Loucy (cell line): ENCODE data around the gene YTHDF1.

ENCODE experiments used
- H2AFZ ChIP-seq: fragments of 200-600 bp; sonication (generic); 2 replicates; pipeline ENCODE4 v1.6.0; 2016; ENCODE audit warnings: antibody characterized with exemption, mild to moderate bottlenecking, low read length, moderate library complexity
- H3F3A ChIP-seq: fragments of 200-600 bp; 2 replicates; pipeline ENCODE4 v1.6.0; 2016; ENCODE audit warnings: antibody characterized with exemption, low read depth, mild to moderate bottlenecking
- H3K27me3 ChIP-seq: fragments of 200-600 bp; sonication (generic); 2 replicates; pipeline ENCODE4 v1.6.1; 2014; ENCODE audit warnings: low read length, mild to moderate bottlenecking; ENCODE audit not compliant: insufficient read depth, poor library complexity, severe bottlenecking
- H3K36me3 ChIP-seq: fragments of 200-600 bp; sonication (generic); 2 replicates; pipeline ENCODE4 v1.6.1; 2016; ENCODE audit warnings: low read length; ENCODE audit not compliant: insufficient read depth
- H3K4me1 ChIP-seq: fragments of 200-600 bp; sonication (generic); 2 replicates; pipeline ENCODE4 v1.5.1; 2014; ENCODE audit warnings: low read length, mild to moderate bottlenecking; ENCODE audit not compliant: insufficient read depth, poor library complexity, severe bottlenecking
- H3K4me2 ChIP-seq: fragments of 200-600 bp; sonication (generic); 2 replicates; pipeline ENCODE4 v1.6.0; 2014; ENCODE audit warnings: antibody characterized with exemption, low read length, low read depth, mild to moderate bottlenecking; ENCODE audit not compliant: poor library complexity, severe bottlenecking
- H3K4me3 ChIP-seq: fragments of 200-600 bp; sonication (generic); 2 replicates; pipeline ENCODE4 v1.5.1; 2014; ENCODE audit warnings: low read length, mild to moderate bottlenecking, mixed read lengths; ENCODE audit not compliant: poor library complexity, severe bottlenecking
- H3K79me2 ChIP-seq: fragments of 200-600 bp; sonication (generic); 2 replicates; pipeline ENCODE4 v1.6.1; 2014; ENCODE audit warnings: low read length; ENCODE audit not compliant: insufficient read depth
- H3K9ac ChIP-seq: fragments of 200-600 bp; sonication (generic); 2 replicates; pipeline ENCODE4 v1.6.0; 2014; ENCODE audit warnings: mild to moderate bottlenecking, low read depth, low read length, moderate library complexity; ENCODE audit not compliant: poor library complexity, severe bottlenecking
- H3K9me2 ChIP-seq: fragments of 200-600 bp; sonication (generic); replicated peaks from 2 replicates; pipeline ENCODE4 v1.6.1; 2016; ENCODE audit warnings: low read depth, low read length, mixed read lengths
- H3K9me3 ChIP-seq: fragments of 200-600 bp; sonication (generic); 2 replicates; pipeline ENCODE4 v1.6.1; 2014; ENCODE audit warnings: mild to moderate bottlenecking, antibody characterized with exemption, low read length, low read depth; ENCODE audit not compliant: insufficient read depth
- H4K20me1 ChIP-seq: fragments of 200-600 bp; sonication (generic); 2 replicates; pipeline ENCODE4 v1.6.0; 2014; ENCODE audit warnings: antibody characterized with exemption, low read length, mild to moderate bottlenecking; ENCODE audit not compliant: insufficient read depth, poor library complexity, severe bottlenecking
- CTCF ChIP-seq: fragments of 200-600 bp; sonication (generic); conservative IDR thresholded peaks from 2 replicates; pipeline ENCODE4 v1.5.1; 2014; ENCODE audit warnings: mild to moderate bottlenecking, antibody characterized with exemption, low read length
- EZH2phosphoT487 ChIP-seq: fragments of 200-600 bp; IDR thresholded peaks from 2 replicates; pipeline ENCODE4 v1.6.1; 2018; ENCODE audit warnings: antibody characterized with exemption, mild to moderate bottlenecking, moderate library complexity, borderline replicate concordance

YTHDF1 gene

GRCh38 chr20:63182946-63183415 lies 33.0 kb downstream of the YTHDF1 start:
- no peaks in the 10 kb centered on the region for H3F3A ChIP-seq
- no peaks in the 10 kb centered on the region for H3K36me3 ChIP-seq
- H2AFZ ChIP-seq, result no peak overlapping the region
- TF ChIP-seq EZH2phosphoT487 (no peak), CTCF (no peak)
- H3K9me2 ChIP-seq, result no peaks in the 10 kb centered on the region
- H4K20me1 ChIP-seq, result no peaks in the 10 kb centered on the region
- H3K4me1 ChIP-seq, result no peaks in the 10 kb centered on the region
- H3K27me3 ChIP-seq, result no peaks in the 10 kb centered on the region
- no peak overlapping the region for H3K9ac ChIP-seq
- H3K4me3 ChIP-seq, result no peak overlapping the region
- no peaks in the 10 kb centered on the region for H3K79me2 ChIP-seq
- no peaks in the 10 kb centered on the region for H3K9me3 ChIP-seq
- no peak overlapping the region for H3K4me2 ChIP-seq

- Histone ChIP-seq H3K9me2 (no peaks in the 10 kb centered on the region), H3K27me3 (no peaks in the 10 kb centered on the region), H3K4me1 (no peaks in the 10 kb centered on the region), H3K79me2 (no peaks in the 10 kb centered on the region), H3K9me3 (no peaks in the 10 kb centered on the region), H3K9ac (no peak overlapping the region), H3K4me2 (no peak overlapping the region), H4K20me1 (no peaks in the 10 kb centered on the region), H3F3A (no peaks in the 10 kb centered on the region), H2AFZ (no peak overlapping the region), H3K36me3 (no peaks in the 10 kb centered on the region), H3K4me3 (no peak overlapping the region)
- TF ChIP-seq CTCF (no peak), EZH2phosphoT487 (no peak)
Measured at GRCh38 chr20:63182425-63182824, 33.5 kb downstream of the YTHDF1 start.

GRCh38 chr20:63181226-63181625 lies 34.7 kb downstream of the YTHDF1 start:
- Histone ChIP-seq H3K36me3 (no peaks in the 10 kb centered on the region), H2AFZ (no peak overlapping the region), H3K9ac (no peak overlapping the region), H3K9me2 (no peaks in the 10 kb centered on the region), H3K79me2 (no peaks in the 10 kb centered on the region), H3K27me3 (no peaks in the 10 kb centered on the region), H4K20me1 (no peaks in the 10 kb centered on the region), H3K4me1 (no peaks in the 10 kb centered on the region), H3K9me3 (no peaks in the 10 kb centered on the region), H3F3A (no peaks in the 10 kb centered on the region), H3K4me3 (no peak overlapping the region), H3K4me2 (no peak overlapping the region)
- TF ChIP-seq CTCF (no peak), EZH2phosphoT487 (no peak)
